ENCODE data around the gene PGD.
"Not testable (repeated sequence)": the region's sequence is repeated elsewhere in the genome, so short reads cannot be mapped to it uniquely, and the experiment has no call there.

Gene PGD

DNA sequence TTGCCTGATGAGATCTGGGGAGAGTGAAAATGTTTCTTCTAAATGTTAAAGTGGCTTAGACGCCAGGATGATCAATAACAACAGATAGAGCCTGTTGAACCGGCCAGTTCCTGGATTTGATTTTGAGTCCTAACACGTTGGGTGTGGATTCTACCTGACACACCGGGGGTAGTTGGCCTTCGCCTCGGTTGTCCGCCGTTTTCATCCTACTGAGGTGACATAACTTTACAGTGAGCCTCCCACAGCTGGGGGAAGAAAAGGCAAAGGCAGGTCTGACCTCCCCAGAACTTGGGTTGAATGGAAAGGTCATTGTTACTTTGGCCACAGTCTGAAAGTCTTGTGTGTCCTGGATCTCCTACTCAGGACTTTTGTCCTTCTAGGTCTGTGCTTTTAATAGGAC, 1.1 kb downstream of the PGD start:
- DNase-seq = no peak

DNA sequence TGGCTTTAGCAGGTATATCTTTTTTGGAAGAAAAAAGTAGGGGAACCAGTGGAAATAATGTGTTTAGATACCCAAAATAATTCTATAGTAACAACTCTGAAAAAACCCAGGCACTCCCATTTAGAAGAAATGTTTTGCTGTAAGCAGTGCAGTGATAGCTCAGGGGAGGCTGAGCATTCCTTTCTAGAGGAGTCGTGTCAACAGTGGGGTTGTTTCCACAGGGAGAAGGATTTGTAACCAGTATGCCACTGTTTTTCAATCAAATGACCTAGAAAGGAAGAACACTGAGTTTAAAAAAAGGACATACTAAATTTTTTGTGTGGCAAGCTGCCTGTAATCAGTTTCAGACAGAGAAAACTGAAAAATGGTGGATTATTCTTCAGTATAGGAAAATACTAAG, 2.4 kb downstream of the PGD start:
- DNase-seq = no peak

DNA sequence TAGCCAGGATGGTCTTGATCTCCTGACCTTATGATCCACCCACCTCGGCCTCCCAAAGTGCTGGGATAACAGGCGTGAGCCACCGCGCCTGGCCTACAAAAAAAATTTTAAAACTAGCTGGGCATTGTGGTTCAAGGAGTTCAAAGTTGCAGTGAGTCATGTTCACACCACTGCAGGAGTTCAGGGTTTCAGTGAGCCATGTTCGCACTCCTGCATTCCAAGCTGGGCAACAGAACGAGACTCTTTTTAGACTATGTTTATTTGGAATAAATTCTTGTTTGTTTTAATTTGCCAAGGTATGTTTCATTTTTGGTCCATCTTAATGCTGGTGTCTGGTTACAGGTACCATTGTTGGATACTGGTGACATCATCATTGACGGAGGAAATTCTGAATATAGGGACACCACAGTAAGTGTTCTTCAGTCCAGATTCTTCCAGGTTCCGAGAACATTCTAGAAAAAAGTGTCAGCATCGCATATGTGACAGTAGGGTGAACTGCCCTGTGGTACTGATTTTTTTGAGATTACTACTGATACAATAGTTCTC, 3.9 kb downstream of the PGD start:
- DNase-seq = no peak

DNA sequence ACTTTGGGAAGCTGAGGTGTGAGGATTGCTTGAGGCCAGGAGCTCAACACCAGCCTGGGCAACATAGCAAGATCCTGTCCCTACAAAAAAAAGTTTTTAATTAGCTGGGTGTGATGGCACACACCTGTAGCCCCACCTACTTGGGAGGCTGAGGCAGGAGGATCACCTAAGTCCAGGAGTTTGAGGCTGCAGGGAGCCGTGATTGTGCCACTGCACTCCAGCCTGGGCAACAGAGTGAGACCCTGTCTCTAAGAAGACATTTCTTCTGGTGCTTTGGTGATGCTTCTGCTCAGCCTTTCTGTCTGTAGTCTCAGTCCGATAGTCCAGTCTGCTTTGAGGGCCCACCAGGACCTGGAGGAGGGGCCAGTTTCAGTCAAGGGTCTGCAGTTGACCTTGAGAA, 8.3 kb downstream of the PGD start:
- no peak for DNase-seq

DNA sequence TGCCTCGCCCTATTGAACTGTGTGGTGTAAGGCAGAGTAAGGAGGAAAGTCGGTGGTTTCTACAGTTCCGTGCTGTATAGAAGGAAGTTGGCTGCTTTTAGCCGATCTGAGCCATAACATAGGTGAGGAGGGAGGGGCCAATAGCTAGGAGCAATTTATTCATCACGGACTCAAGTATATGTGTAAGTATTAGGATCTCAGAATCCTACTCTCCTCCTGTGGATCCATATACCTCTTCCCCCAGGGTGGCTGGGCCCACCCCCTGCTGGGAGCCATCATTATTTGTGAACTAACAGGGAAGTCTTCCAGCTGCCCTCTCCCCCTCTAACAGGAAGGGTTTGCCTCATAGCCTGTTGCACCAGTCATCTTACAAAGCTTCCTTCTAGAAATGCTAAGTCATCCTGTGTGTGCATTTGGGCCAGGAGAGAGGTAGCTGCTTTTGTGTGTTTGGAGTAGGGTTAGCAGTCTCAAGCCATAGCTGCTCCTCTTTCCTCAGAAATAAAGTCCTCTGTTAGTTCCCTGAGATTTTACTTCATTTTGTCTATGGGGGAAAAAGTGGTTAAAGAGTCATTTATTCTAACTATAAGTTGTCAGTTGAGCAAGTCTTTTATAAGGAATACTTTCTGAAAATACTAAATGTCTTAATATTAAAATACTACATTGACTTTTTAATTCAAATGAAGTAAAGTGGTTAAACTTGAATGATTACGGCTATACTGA, 16.5 kb downstream of the PGD start:
- DNase-seq = no peak

DNA sequence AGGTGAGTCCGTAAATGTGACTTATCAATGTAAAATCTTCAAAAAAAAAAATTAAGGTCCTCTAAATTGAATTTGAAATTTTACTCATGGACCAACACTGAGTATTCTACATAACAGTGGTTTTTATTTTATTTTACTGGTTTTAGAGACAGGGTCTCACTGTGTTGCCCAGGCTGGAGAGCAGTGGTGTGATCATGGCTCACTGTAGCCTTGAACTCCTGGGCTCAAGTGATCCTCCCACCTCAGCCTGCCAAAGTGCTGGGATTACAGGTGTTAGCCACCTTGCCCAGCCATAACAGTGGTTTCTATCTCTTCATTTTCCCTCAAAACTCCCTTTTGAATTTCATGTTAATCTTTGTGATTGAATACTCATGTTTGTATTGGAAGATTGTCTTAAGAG, 17.1 kb downstream of the PGD start:
- DNase-seq = not testable (repeated sequence)

DNA sequence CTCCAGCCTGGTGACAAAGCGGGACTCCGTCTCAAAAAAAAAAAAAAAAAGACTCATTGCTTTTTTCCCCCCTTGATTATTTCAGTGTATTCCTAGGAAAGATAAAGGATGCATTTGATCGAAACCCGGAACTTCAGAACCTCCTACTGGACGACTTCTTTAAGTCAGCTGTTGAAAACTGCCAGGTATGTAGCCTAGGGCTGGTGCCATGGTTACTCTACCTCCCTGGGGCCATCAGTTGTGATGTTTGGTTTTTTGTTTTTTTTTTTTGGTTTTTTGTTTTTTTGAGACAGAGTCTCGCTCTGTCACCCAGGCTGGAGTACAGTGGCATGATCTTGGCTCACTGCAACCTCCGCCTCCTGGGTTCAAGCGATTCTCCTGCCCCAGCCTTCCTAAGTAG, 19.9 kb downstream of the PGD start:
- DNase-seq = not testable (repeated sequence)

DNA sequence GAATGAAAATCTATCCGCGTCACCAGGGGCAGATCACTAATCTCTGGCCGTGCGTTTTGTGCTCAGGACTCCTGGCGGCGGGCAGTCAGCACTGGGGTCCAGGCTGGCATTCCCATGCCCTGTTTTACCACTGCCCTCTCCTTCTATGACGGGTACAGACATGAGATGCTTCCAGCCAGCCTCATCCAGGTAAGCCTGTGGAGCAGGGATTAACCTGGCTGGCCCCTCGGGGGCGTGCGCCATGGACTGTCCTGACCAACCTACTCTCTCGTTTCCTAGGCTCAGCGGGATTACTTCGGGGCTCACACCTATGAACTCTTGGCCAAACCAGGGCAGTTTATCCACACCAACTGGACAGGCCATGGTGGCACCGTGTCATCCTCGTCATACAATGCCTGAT, 20.5 kb downstream of the PGD start:
- no peak for DNase-seq

DNA sequence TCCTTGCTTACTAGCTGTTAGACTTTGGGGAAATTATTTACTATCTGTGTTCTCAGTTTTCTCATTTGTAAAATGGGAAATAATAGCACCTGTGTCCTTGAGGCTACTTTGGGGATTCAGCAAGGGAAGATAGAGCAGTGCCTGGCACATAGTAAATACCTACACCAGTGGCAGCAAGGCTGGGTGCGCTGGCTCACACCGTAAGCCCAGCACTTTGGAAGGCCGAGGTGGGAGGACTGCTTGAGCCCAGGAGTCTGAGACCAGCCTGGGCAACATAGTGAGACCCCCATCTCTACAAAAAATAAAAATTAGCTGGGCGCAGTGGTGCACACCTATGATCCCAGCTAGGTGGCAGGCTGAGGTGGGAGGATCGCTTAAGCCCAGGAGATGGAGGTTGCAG, 22.8 kb downstream of the PGD start:
- DNase-seq = no peak

DNA sequence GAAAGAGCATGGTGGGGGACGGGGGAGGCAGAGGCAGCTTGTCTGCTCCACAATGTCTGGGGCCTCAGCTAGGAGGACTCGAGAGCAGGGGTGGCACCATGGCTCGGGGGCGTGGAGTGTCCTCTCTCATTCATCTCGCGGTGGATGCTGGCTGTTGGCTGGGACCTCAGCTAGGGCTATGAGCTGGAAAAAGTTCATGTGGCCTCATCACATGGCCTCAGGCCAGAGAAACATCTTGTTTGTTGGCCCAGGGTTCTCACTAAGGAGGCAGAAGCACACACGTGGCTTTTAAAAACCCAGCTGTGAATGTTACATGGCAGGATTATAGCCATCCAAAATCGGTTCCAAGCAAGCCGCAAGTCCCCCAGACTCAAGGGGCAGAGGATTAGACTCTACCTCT, 25.2 kb downstream of the PGD start:
- no peak for DNase-seq

DNA sequence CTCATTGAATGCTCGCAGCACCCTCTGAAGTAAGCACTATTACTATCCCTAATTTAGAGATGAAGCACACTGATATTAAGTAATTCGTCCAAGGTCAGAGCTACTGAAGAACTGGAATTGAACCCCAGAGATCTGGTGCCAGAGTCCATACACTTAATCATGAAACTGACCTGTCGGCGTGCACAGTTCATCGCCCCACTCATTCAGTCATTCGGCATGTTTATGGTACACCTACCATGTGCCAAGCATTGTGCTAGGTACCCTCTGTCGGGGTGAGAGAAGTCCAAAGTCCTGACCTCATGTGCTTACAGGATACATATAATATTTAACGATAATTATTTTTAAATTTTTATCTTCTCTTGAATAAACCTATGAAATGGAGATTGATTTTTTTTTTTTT, 25.8 kb downstream of the PGD start:
- no peak for DNase-seq

DNA sequence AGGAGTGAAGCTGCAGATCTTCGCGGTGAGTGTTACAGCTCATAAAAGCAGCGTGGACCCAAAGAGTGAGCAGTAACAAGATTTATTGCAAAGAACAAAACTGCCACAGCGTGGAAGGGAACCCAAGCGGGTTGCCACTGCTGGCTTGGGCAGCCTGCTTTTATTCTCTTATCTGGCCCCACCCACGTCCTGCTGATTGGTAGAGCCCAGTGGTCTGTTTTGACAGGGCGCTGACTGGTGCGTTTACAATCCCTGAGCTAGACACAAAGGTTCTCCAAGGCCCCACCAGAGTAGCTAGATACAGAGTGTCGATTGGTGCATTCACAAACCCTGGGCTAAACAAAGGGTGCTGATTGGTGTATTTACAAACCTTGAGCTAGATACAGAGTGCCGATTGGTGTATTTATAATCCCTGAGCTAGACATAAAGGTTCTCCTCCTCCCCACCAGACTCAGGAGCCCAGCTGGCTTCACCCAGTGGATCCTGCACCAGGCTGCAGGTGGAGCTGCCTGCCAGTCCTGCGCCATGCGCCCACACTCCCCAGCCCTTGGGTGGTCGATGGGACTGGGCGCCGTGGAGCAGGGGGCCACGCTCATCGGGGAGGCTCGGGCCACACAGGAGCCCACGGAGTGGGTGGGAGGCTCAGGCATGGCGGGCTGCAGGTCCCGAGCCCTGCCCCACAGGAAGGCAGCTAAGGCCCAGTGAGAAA, 27.1 kb downstream of the PGD start:
- not testable (repeated sequence) for DNase-seq

DNA sequence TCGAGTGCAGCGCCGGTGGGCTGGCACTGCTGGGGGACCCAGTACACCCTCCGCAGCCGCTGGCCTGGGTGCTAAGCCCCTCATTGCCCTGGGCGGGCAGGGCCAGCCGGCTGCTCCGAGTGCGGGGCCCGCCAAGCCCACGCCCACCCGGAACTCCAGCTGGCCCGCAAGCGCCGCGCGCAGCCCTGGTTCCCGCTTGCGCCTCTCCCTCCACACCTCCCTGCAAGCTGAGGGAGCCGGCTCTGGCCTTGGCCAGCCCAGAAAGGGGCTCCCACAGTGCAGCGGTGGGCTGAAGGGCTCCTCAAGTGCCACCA, 27.6 kb downstream of the PGD start:
- DNase-seq = not testable (repeated sequence)

DNA sequence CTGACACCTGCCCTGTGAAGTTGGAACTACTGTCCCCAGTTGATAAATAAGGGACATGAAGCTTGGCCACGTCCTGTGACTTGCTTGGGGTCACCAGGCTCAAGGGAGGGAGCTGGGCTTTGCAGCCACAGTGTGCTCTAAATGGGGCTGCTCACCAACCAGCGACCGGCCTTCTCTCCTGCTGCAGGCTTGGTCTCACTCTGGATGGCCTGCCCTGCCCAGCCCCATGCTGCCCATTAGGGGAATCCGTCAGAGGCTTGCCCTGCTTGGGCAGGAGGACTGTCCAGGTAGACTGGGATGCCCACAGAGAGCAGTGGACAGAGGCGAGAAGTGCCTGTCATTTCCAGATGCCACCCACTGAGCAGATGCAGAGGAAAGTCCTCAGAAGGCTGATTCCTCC, 30.1 kb downstream of the PGD start:
- DNase-seq = no peak

DNA sequence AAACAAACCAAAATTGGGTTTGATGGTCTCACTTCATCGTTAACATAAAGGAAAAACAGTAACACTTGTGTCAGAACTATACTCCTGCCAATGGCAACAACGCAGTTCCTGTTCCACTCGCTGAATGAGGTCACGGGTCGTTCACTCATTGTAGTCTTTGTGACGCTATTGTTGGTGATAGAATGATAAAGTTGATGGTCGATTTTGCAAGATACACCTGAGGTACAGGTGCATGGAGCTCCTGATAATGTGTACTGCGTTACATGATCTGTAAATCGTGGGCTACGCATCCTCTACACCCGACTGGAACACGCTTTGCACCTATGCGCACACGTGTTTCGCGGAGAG, 31.0 kb downstream of the PGD start:
- DNase-seq = no peak

DNA sequence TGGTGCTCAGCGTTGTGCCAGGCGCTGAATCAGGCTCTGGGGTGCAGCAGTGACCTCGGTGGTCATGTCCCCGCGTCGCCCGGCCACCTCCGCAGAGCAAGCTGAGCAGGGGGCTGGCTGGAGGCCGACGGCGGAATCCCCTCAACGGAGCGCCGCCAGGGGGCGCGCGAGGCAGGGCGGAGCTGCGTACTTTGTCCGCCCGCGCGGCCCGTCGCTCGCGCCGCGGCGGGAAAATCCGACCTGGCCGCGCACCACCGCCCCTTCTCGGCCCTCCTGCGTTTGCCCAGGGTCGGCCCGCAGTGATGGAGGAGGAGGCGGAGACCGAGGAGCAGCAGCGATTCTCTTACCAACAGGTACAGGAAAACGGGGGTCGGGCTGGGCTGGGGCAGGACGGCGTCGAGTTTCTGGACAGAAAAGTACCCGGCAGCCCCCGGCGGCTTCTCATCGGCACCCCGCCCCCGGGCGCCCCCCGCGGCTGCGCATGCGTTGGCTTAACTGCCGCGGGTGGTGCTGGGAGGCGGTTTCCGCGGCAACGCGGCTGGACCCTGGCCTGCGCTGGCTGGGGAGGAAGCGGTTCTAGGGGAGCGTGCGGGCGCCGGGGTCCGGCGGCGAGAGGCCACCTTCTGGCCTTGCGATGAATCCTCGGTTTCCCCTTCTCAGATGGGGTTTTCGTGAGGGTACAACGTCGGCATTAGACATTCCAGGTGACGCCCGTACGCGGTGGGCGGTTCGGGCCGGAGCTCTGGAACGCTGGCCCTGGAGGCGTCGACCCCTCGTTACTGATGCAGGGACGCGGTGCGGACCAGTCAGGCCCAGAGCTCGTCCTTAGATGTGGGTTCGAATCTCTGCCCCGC, 31.6 kb downstream of the PGD start, which contains the start of gene CENPS:
Gene CENPS, plus strand, starts transcription at position 218 of the 854 bp plus-strand sequence. Its CDS starts 85 bp downstream, at position 303.
- DNase-seq = peak; percentile 94

DNA sequence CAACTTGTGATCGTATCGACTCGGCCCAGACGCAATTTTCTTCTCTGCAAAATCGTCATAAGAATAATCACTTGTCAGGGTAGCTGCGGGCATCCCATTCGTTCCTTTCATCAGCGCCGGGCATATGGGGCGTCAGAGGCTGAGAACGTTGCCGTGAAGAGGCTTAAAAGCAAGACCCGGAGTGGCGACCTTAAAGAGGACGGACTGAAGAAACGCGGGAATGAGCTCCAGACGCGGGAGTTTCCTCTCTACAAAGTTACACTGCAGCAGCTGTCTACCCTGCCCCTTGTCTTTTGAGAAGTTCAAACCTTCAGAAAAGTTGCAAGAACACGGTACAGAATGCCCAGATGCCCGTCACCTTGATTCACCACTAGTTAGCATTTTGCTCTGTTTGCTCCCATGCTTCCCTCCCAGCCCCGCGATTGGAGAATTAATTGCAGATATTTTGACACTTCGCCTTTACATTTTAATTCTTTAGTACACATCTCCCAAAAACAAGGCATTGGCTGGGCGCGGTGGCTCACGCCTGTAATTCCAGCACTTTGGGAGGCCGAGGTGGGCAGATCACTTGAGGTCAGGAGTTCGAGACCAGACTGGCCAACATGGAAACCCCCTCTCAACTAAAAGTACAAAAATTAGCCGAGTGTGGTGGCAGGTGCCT, 32.3 kb downstream of the PGD start:
- DNase-seq = peak; percentile 32

DNA sequence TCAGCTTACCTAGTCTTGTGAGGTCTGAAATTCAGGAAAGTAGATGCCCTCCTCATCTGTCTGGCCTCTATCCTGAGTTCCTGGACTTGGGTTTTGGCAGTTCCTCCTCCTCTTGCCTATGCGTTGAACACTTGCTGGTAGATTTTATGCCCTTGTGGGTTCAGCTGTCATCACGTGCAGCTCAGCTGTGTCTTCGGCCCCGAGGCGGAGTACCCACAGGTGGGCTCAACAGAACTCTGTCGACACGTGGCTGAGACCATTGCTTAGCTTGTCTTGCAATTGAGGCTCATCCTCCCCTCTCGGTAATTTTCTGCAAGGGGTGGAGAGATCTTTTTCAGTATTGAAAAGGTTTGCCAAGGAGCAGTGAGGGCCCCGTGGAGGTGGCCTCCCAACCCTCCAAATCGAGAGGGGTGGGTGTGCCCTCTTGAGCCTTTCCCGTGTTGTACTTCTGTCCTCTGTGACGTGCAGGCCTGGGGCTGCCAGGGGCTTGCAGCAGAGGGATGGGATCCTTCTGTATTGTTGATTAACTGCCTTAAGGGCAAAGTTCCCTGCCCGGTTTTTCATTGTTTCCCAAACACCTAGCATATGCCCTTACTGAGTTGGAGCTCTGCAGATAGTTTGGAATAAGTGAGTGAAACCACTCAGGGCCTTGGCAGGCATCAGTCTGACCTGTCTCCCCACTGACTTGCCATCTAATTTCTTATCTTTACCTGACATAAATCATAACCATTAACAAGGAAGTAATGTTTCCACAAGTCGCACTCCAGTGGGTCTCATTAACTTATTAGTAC, 34.2 kb downstream of the PGD start:
- no peak for DNase-seq

DNA sequence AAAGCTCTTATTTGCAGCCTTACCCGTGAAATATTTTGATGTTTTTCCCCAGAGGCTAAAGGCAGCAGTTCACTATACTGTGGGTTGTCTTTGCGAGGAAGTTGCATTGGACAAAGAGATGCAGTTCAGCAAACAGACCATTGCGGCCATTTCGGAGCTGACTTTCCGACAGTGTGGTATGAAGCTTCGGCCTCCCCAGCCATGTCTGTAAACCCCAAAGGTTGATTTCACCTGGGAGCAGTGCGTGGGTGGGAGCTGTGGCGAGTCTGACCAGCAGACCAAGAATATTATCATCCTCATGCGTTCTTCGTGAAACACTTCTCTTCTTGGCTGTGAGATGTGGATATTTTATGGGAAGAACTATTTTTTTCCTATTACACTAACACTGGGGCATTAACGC, 34.9 kb downstream of the PGD start:
- no peak for DNase-seq

DNA sequence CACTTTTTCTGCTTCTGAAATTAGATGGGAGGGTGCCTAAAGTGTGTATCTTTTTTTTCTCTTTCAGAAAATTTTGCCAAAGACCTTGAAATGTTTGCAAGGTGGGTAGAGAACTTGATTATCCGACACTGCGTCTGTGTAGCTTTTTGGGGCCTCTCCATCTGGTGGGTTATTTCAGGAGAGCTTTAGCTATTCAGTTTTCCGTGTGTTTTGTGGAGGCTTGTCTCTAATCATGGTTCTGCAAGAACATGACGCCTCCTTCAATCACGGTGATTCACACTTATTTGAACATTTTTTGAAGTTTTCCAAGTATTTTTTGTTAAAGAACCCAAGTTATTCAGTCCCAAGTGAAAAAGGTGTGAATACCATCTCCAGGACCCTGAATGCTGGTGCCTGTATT, 35.7 kb downstream of the PGD start:
- DNase-seq = no peak

DNA sequence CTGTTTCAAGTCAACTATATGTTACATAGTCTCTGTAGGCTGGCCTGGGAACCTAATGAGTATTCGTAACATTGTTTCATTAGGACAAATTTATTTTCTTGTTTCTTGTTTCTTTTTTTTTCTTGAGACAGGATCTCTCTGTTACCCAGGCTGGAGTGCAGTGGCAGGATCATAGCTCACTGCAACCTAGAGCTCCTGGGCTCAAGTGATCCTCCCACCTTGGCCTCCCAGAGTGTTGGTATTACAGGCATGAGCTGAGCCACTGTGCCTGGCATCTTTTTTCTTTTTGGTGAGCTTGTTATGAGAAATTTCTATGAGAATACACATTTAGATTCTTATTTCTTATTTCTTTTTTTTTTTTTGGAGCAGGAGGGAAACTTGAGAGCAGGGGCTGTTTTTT, 38.2 kb downstream of the PGD start:
- DNase-seq = no peak

DNA sequence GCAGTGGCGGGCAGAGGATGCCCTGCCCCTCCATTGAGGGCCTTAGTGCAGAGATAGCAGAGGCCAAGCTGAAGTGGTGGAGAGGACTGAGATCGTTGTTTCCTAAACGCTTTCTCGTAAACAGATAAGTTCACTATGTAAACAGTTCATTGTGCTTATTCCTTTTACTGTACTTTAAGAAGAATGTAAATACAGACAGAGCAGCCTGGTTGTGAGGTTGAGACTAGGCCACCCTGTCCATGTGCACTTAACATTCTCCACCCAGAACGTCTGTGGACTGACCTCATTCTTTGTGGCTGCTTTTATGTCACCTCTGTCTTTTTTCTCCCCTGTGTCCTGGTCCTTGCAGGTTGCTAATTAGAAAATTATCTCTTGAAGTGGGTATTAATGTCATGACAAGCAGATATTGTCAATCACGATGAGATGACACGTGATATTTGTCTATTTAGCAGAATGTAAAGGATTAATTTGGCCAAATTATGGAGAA, 39.9 kb downstream of the PGD start:
- DNase-seq = no peak

All from activated CD4-positive, CD25-positive, alpha-beta regulatory T cell treated with anti-CD3 and anti-CD28 coated beads, Interleukin-2, amount 50 U/mL, for 72 hours (primary cell).